ENCODE results near the gene RPS10. TPM values are rescaled to one million over a fixed set of nuclear protein-coding genes. Genes with fewer than 3 reads are reported as not detected.

The RPS10 gene
- total and polyA plus RNA-seq, 12 donors, result 551 to 2,567 (median 630) TPM

DNA sequence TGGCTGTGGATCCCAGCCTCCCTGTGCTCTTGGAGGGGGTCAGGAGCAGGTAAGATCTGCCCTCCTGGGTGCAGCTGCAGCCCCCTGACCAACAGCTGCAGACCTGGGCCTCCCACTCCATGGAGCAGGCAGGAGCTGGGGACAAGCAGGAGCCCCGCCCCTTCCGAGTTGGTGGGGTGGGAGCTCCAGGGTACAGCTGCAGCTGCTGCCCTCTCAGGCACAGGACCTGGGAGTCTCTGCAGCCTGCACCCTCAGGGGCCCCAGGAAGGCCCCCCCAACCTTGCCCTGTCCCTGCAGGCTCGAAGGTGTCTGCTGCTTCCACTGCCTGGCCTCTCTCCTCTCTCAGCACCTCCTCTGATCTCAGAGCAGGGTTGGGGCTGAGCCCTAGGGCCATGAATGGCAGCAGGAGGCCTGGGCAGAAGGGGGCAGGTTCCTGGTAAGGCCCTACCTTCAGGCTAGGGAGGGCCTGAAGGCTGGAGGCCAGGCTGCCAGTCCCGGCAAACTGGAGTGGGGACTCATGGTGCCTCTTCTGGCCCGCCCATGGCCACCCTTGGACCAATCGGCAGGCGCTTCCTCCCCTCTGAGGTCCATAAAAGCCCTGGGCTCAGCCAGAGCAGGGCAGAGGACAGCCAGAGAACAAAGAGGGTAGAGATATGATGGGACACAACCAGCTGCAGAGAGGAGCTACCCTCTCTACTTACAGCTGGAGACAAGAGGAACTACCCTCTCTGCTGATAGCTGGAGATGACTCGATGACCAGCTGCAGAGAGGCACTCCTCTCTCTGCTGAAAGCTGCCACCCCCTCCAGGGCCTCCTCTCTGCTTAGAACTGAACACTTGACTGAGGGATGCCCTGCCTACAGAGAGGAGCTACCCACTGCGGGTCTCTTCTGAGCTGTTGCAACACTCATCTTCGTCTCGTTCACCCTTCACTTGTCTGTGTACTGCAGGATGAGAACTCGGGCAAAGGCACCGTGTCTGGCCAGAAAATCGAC, 32.2 kb upstream of the RPS10 start:
- no peak for DNase-seq
- TF ChIP-seq, protein P1, sequence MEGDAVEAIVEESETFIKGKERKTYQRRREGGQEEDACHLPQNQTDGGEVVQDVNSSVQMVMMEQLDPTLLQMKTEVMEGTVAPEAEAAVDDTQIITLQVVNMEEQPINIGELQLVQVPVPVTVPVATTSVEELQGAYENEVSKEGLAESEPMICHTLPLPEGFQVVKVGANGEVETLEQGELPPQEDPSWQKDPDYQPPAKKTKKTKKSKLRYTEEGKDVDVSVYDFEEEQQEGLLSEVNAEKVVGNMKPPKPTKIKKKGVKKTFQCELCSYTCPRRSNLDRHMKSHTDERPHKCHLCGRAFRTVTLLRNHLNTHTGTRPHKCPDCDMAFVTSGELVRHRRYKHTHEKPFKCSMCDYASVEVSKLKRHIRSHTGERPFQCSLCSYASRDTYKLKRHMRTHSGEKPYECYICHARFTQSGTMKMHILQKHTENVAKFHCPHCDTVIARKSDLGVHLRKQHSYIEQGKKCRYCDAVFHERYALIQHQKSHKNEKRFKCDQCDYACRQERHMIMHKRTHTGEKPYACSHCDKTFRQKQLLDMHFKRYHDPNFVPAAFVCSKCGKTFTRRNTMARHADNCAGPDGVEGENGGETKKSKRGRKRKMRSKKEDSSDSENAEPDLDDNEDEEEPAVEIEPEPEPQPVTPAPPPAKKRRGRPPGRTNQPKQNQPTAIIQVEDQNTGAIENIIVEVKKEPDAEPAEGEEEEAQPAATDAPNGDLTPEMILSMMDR (IDR thresholded peaks at IDR 0.05), result no peak
- Histone ChIP-seq H3K9me3 (no peaks in the 10 kb centered on the region), H3K4me1 (peaks cover 0 to 3% (median 0%) of the 10 kb centered on the region in 9 donors), H3K27ac (no peak overlapping the region), H3K4me3 (no peak overlapping the region), H3K27me3 (no peaks in the 10 kb centered on the region), H3K36me3 (no peaks in the 10 kb centered on the region)
- intact Hi-C loops (cut with DNase I), result no loop called here
- peak in 4 of 8 donors; percentile 28 to 61 (median 41) for ATAC-seq
- WGBS, 2 donors, result 76 to 90% methylated on average over 14 of the region's 14 CpGs

DNA sequence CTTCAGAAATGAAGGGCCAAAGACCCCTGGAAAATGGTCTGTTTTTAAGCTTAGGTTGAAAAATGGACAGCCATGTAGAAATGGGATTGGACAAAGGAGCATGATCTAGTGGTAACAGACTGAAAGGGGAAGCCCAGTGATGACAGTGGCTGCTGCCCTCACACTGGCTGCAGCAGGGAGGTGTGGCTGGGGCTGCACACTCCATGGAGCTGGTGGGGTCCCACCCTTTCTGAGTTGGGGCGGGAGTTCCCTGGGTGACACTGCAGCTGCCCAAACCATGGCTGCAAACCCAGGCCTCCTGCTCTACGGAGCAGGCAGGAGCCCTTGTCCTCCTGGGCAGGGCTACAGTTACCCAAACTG, 31.5 kb upstream of the RPS10 start:
- WGBS, 2 donors, result 63 to 77% methylated on average over 2 of the region's 2 CpGs
- no peak overlapping the region for H3K27ac ChIP-seq
- H3K9me3 ChIP-seq, result no peaks in the 10 kb centered on the region
- H3K4me3 ChIP-seq, result no peak overlapping the region
- ATAC-seq (no peak), DNase-seq (no peak)
- H3K27me3 ChIP-seq, result no peaks in the 10 kb centered on the region
- no peaks in the 10 kb centered on the region for H3K36me3 ChIP-seq
- TF ChIP-seq, protein P1 (IDR thresholded peaks at IDR 0.05), result no peak
- H3K4me1 ChIP-seq, result peaks cover 0 to under 1% (median 0%) of the 10 kb centered on the region in 9 donors
- intact Hi-C loops (cut with DNase I), result no loop called here

DNA sequence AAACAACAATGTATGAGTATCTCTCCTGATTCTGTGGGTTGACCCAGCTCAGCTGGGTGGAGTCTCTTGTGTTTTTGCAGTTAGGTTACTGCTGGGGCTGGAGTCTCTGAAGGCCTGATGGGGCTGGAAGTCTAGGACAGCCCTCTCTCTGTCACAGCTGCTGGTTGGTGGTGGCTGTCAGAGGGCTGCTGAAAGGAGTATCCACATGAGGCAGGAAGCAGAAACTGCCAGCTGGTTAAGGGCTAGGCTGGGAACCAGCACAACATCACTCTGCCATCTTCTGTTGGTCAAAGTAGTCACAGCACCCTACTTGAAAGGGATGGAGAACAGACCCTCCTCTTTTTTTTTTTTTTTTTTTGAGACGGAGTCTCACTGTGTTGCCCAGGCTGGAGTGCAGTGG, 30.0 kb upstream of the RPS10 start:
- H3K27me3 ChIP-seq, result no peaks in the 10 kb centered on the region
- intact Hi-C loops (cut with DNase I), result no loop called here
- H3K4me1 ChIP-seq, result no peaks in the 10 kb centered on the region
- WGBS, 2 donors, result 60% methylated on average over 1 of the region's 1 CpG; no CpG with 5 or more reads in 1 of the 2 donors
- no peak overlapping the region for H3K4me3 ChIP-seq
- DNase-seq (no peak), ATAC-seq (no peak)
- no peaks in the 10 kb centered on the region for H3K36me3 ChIP-seq
- no peak overlapping the region for H3K27ac ChIP-seq
- TF ChIP-seq, protein P1 (IDR thresholded peaks at IDR 0.05), result no peak
- H3K9me3 ChIP-seq, result peaks cover 0 to 10% (median 0%) of the 10 kb centered on the region in 11 donors

DNA sequence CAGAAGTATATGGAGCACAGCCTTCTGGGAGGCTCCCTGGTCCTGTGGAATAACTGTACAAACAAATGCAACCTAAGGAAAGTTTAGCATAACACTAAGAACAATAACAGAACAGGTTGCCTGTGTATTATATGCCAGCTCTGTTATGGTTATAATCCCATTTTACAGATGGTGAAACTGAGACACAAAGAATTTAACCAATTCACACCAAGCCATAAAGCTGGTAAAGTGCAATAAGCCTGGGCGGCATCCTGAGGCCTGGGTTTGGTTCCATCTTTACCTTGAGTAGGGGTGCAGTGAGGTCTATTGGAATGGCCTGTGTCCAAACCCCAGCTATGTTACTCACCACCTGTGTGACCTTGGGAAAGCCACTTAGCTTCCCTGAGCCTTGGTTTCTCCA, 25.3 kb upstream of the RPS10 start:
- intact Hi-C loops (cut with DNase I), result loop anchor here in 1 of 10 donors (5.0 kb wide), 1 partner anchor 1411 kb away; no protein-coding TSS in a partner anchor
- no peaks in the 10 kb centered on the region for H3K36me3 ChIP-seq
- WGBS, 2 donors, result 92 to 100% methylated on average over 1 of the region's 1 CpG
- TF ChIP-seq, protein P1 (IDR thresholded peaks at IDR 0.05), result no peak
- H3K4me1 ChIP-seq, result no peaks in the 10 kb centered on the region
- H3K9me3 ChIP-seq, result peaks cover 0 to 10% (median 0%) of the 10 kb centered on the region in 11 donors
- ATAC-seq (no peak), DNase-seq (no peak)
- no peak overlapping the region for H3K27ac ChIP-seq
- no peak overlapping the region for H3K4me3 ChIP-seq
- H3K27me3 ChIP-seq, result no peaks in the 10 kb centered on the region
